Endothelial cell of umbilical vein (primary cell): ENCODE measurements around the gene COL1A2. TPM values are rescaled to one million over a fixed set of nuclear protein-coding genes. Genes with fewer than 3 reads are reported as not detected.

Source experiments
- BruUV-seq: library from RNA; stranded (reverse); fragments of 400-500 nt; replicated peaks from 2 replicates; lab custom pipeline; 2021; lab: Mats Ljungman, UMichigan
- CTCF ChIA-PET: fragments of 300-600, 350-600 bp; sonication (Branson Sonifier 250); formaldehyde crosslinking; loops from one replicate; lab custom pipeline; 2021; ENCODE audit warnings: antibody characterized with exemption, inconsistent platforms; lab: Charles Lee
- POLR2A ChIA-PET: fragments of 300-600, 350-600 bp; sonication (Branson Sonifier 250); formaldehyde crosslinking; loops from one replicate; lab custom pipeline; 2021; ENCODE audit warnings: antibody characterized with exemption, inconsistent platforms; lab: Charles Lee
- DNase-seq: peaks from one replicate; pipeline ENCODE4 v3.0.0-alpha.2; 2011; ENCODE audit warnings: low read depth, low spot score
- FAIRE-seq: peaks from 2 replicates; lab custom pipeline; 2011; peaks lifted over from hg19 to GRCh38; lab: Jason Lieb, UNC
- H2AFZ ChIP-seq: 2 replicates; pipeline ENCODE4 v1.6.0; 2012; ENCODE audit warnings: low read depth, low read length, control low read depth, inconsistent platforms
- H3K27ac ChIP-seq: 2 replicates; pipeline ENCODE4 v1.5.1; 2011; ENCODE audit warnings: low read depth, mild to moderate bottlenecking, control low read depth, low read length, moderate library complexity; ENCODE audit not compliant: insufficient read depth
- H3K27me3 ChIP-seq, 2 experiments: 2 replicates each; pipeline versions ENCODE4 v1.6.0 to v1.6.1; 2011; ENCODE audit warnings: low read length in 2 of 2, mixed read lengths in 1 of 2; ENCODE audit not compliant: control insufficient read depth in 2 of 2, insufficient read depth in 2 of 2
- H3K36me3 ChIP-seq, 2 experiments: 2 replicates in 1 of 2; 3 replicates in 1 of 2; pipeline ENCODE4 v1.5.1; 2011; ENCODE audit warnings: low read length in 2 of 2, mild to moderate bottlenecking in 1 of 2, moderate library complexity in 1 of 2; ENCODE audit not compliant: control insufficient read depth in 2 of 2, insufficient read depth in 2 of 2; ENCODE audit errors: extremely low read depth in 1 of 2
- H3K4me1 ChIP-seq: 3 replicates; pipeline ENCODE4 v1.5.1; 2011; ENCODE audit warnings: mild to moderate bottlenecking, low read length; ENCODE audit not compliant: control insufficient read depth, insufficient read depth; ENCODE audit errors: extremely low read depth
- H3K4me2 ChIP-seq: 2 replicates; pipeline ENCODE4 v1.6.1; 2011; ENCODE audit warnings: low read length, control low read depth, mixed read lengths; ENCODE audit not compliant: insufficient read depth
- H3K4me3 ChIP-seq, 3 experiments: fragments of 200-600 bp in 1 of 3; sonication (generic), shearing (Covaris generic) in 1 of 3; replicated peaks in 1 of 3; 2 replicates each; pipeline ENCODE4 v1.5.1; 2011 to 2016; ENCODE audit warnings: control low read depth in 3 of 3, low read length in 3 of 3, mild to moderate bottlenecking in 2 of 3, inconsistent platforms in 1 of 3, low read depth in 1 of 3, moderate library complexity in 1 of 3; ENCODE audit not compliant: insufficient read depth in 1 of 3
- H3K79me2 ChIP-seq: 2 replicates; pipeline ENCODE4 v1.6.0; 2012; ENCODE audit warnings: low read length, inconsistent platforms; ENCODE audit not compliant: control insufficient read depth, insufficient read depth
- H3K9ac ChIP-seq: replicated peaks from 2 replicates; pipeline ENCODE3; 2011; ENCODE audit warnings: low read length, control low read depth; ENCODE audit not compliant: insufficient read depth; ENCODE audit errors: extremely low read depth
- H3K9me1 ChIP-seq: replicated peaks from 3 replicates; pipeline ENCODE4 v1.6.0; 2011; ENCODE audit warnings: mild to moderate bottlenecking, low read length; ENCODE audit not compliant: control insufficient read depth, insufficient read depth; ENCODE audit errors: extremely low read depth
- H3K9me3 ChIP-seq: replicated peaks from 2 replicates; pipeline ENCODE4 v1.5.1; 2012; ENCODE audit warnings: low read length, inconsistent platforms; ENCODE audit not compliant: control insufficient read depth, insufficient read depth
- H4K20me1 ChIP-seq: replicated peaks from 2 replicates; pipeline ENCODE3; 2011; ENCODE audit warnings: mild to moderate bottlenecking, low read length; ENCODE audit not compliant: control insufficient read depth, insufficient read depth; ENCODE audit errors: extremely low read depth
- EZH2 ChIP-seq: IDR thresholded peaks from 2 replicates; pipeline ENCODE4 v1.6.1; 2012; ENCODE audit warnings: borderline replicate concordance, low read depth, mild to moderate bottlenecking, moderate library complexity, low read length, inconsistent platforms; ENCODE audit not compliant: severe bottlenecking
- FOS ChIP-seq: IDR thresholded peaks from 2 replicates; pipeline ENCODE4 v1.6.1; 2011; ENCODE audit warnings: mild to moderate bottlenecking, low read length, moderate library complexity, borderline replicate concordance; ENCODE audit not compliant: insufficient read depth
- JUN ChIP-seq: IDR thresholded peaks from 2 replicates; pipeline ENCODE4 v1.6.1; 2011; ENCODE audit warnings: borderline replicate concordance, low read depth; ENCODE audit not compliant: insufficient read length, insufficient read depth
- MYC ChIP-seq: IDR thresholded peaks from one replicate; pipeline ENCODE4 v1.6.1; 2011; ENCODE audit warnings: mild to moderate bottlenecking, low read depth, low read length
- POLR2A ChIP-seq: IDR thresholded peaks from 2 replicates; pipeline ENCODE4 v1.6.1; 2012; ENCODE audit warnings: low read depth, mild to moderate bottlenecking, control low read depth, low read length
- dilution Hi-C: fragments of 300-500 bp; cut with MboI; formaldehyde crosslinking; loops from one replicate; pipeline ENCODE4 v1.15.0; 2019; ENCODE audit warnings: low sequenced_read_pairs; ENCODE audit not compliant: extremely low pct_ligation_motif_present
- intact Hi-C: fragments of 100-400 bp; cut with micrococcal nuclease; formaldehyde crosslinking; loops from one replicate; pipeline ENCODE4 v1.10.0; 2022
- polyA plus RNA-seq, 4 experiments: library from polyadenylated mRNA; depleted of rRNA in 3 of 4; stranded (reverse) in 3 of 4; unstranded in 1 of 4; fragments of >200 nt; gene quantifications; 2 replicates each; pipeline versions ENCODE4 v1.2.1 to v1.2.3, GENCODE V29; 2011 to 2012; ENCODE audit warnings: missing spikeins in 1 of 4
- total RNA-seq: library from RNA; stranded (reverse); gene quantifications from 2 replicates; pipeline ENCODE4 v1.2.3, GENCODE V29; 2021
- TF ChIP-seq, protein P1 (sequence below): IDR thresholded peaks from 2 replicates; pipeline ENCODE4 v1.6.1; 2011; ENCODE audit not compliant: insufficient read depth, insufficient read length

COL1A2 gene
- total and polyA plus RNA-seq, 2 donors (not counting 3 experiments of a cell fraction or from before 2014, with no cell fraction given): 28.9 to 40.8 TPM

- H3K79me2 ChIP-seq: no peaks in the 10 kb centered on the region
- dilution Hi-C loops (no loop called here), intact Hi-C loops (loop anchor here (1.0 to 2.0 kb wide), 4 partner anchors 17 to 185 kb away; no protein-coding TSS in a partner anchor)
- no peaks in the 10 kb centered on the region for H3K27me3 ChIP-seq
- H3K9me3 ChIP-seq: no peaks in the 10 kb centered on the region
- CTCF ChIA-PET: interaction anchor here (0.7 to 3.2 kb wide), 17 partner anchors 13 to 879 kb away, joined by 3 to 40 read pairs (median 4); partner anchors contain the start of gene COL1A2
- no peaks in the 10 kb centered on the region for H3K36me3 ChIP-seq
- peaks cover 15% of the 10 kb centered on the region for H3K4me1 ChIP-seq
- peak; percentile 12 for FAIRE-seq
- H2AFZ ChIP-seq: peak overlapping the region; percentile 71
- H3K27ac ChIP-seq: peak overlapping the region; percentile 88
- POLR2A ChIA-PET: interaction anchor here (1.7 kb wide), 1 partner anchor 67 kb away, joined by 7 read pairs; no protein-coding TSS in a partner anchor
- no TSS peak for BruUV-seq
- TF ChIP-seq, protein P1, sequence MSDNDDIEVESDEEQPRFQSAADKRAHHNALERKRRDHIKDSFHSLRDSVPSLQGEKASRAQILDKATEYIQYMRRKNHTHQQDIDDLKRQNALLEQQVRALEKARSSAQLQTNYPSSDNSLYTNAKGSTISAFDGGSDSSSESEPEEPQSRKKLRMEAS: no peak
- TF ChIP-seq MYC: no peak
- TF ChIP-seq FOS: no peak
- H4K20me1 ChIP-seq: no peaks in the 10 kb centered on the region
- H3K4me2 ChIP-seq: peak overlapping the region; percentile 67
- H3K9me1 ChIP-seq: no peaks in the 10 kb centered on the region
- H3K9ac ChIP-seq: peak overlapping the region; percentile 51
- peak overlapping the region in 1 of 3 experiments; percentile 30 for H3K4me3 ChIP-seq
- DNase-seq: no peak
Measured at GRCh38 chr7:94367949-94368348, 26.7 kb upstream of the COL1A2 start.

GRCh38 chr7:94368371-94368791 is 26.3 kb upstream of the COL1A2 start:
- Histone ChIP-seq H3K9me3 (no peaks in the 10 kb centered on the region), H3K4me1 (peaks cover 15% of the 10 kb centered on the region), H2AFZ (peak overlapping the region; percentile 71), H3K9ac (peak overlapping the region; percentile 51), H3K27ac (peak overlapping the region; percentile 88), H3K36me3 (no peaks in the 10 kb centered on the region), H3K79me2 (no peaks in the 10 kb centered on the region), H3K27me3 (no peaks in the 10 kb centered on the region), H3K4me3 (peak overlapping the region in 1 of 3 experiments; percentile 30), H4K20me1 (no peaks in the 10 kb centered on the region), H3K9me1 (no peaks in the 10 kb centered on the region), H3K4me2 (peak overlapping the region; percentile 67)
- peak; percentile 97 for DNase-seq
- POLR2A ChIA-PET: interaction anchor here (1.7 kb wide), 1 partner anchor 68 kb away, joined by 7 read pairs; no protein-coding TSS in a partner anchor
- peak; percentile 95 for FAIRE-seq
- TF ChIP-seq POLR2A (no peak), JUN (peak; percentile 38), EZH2 (no peak)
- CTCF ChIA-PET: interaction anchor here (0.7 to 3.2 kb wide), 17 partner anchors 13 to 878 kb away, joined by 3 to 40 read pairs (median 4); partner anchors contain the start of gene COL1A2
- dilution Hi-C loops: no loop called here
- intact Hi-C loops: loop anchor here (1.0 to 2.0 kb wide), 4 partner anchors 18 to 185 kb away; no protein-coding TSS in a partner anchor
- BruUV-seq: no TSS peak
